GM19043 (cell line): ENCODE measurements around the gene RUNX2.
A peak's percentile ranks its signal among the peaks of the same experiment; 100 is the strongest.

ENCODE experiments used
- ATAC-seq: cut with Tn5 transposase; IDR thresholded peaks from one replicate; pipeline ENCODE4 v1.9.1; 2021; ENCODE audit warnings: low read depth; ENCODE audit not compliant: unreplicated experiment

The RUNX2 gene

GRCh38 chr6:45685076-45685475 lies 356.9 kb downstream of the RUNX2 start:
- no peak for ATAC-seq

GRCh38 chr6:45686841-45687569 lies 358.9 kb downstream of the RUNX2 start:
- ATAC-seq, result peak; percentile 8

GRCh38 chr6:45687570-45687969 lies 359.4 kb downstream of the RUNX2 start:
- ATAC-seq, result peak; percentile 94

GRCh38 chr6:45688180-45688579 lies 360.1 kb downstream of the RUNX2 start:
- ATAC-seq, result no peak

GRCh38 chr6:45689926-45690615 lies 361.9 kb downstream of the RUNX2 start:
- ATAC-seq, result no peak

DNA sequence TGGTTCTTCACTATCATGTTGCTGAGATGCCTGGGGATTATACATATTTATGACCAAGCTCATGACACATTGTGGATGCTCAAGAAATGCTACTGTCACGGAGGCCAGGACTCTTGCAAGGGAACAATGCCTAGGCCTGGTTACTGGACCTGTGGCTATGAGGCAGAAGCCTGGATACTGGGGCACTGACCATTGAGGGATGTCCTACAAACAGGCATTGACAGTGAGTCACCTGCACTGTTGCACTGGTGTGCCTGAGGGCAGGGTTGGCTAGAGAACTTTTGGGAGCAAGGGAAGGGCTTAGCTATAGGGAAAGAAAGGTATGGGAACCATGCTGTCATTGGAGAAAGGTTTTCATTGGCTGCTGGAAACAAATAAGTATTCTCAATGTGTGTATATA lies 362.7 kb downstream of the RUNX2 start:
- no peak for ATAC-seq

- no peak for ATAC-seq
Observed at GRCh38 chr6:45691426-45691825, 363.3 kb downstream of the RUNX2 start.

GRCh38 chr6:45692021-45692420 lies 363.9 kb downstream of the RUNX2 start:
- no peak for ATAC-seq

GRCh38 chr6:45696738-45697137 lies 368.6 kb downstream of the RUNX2 start:
- no peak for ATAC-seq

DNA sequence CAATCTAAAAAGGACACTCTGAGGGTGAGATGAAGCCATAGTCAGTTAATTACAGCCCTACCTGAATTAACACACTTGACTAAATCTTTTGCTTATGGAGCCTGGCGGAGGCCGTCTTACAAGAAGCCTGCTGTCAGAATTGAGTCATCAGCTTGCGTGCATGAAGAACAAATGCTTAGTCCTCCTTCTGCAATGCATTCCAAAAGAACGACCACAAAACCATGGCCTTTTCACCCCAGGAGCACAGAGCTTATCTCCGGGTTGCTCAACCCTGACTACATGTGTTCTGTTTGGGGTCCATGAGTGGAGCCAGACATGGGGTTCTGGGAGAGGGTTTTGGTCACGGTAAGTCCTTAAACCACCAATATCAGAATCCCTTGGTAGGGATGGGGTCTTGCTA lies 369.5 kb downstream of the RUNX2 start:
- peak; percentile 84 for ATAC-seq

- ATAC-seq, result no peak
Observed at GRCh38 chr6:45698046-45698445, 369.9 kb downstream of the RUNX2 start.

GRCh38 chr6:45699663-45700062 lies 371.5 kb downstream of the RUNX2 start:
- no peak for ATAC-seq

- ATAC-seq, result no peak
Observed at GRCh38 chr6:45702849-45703739, 375.0 kb downstream of the RUNX2 start.

- no peak for ATAC-seq
Observed at GRCh38 chr6:45704056-45704800, 376.1 kb downstream of the RUNX2 start.

DNA sequence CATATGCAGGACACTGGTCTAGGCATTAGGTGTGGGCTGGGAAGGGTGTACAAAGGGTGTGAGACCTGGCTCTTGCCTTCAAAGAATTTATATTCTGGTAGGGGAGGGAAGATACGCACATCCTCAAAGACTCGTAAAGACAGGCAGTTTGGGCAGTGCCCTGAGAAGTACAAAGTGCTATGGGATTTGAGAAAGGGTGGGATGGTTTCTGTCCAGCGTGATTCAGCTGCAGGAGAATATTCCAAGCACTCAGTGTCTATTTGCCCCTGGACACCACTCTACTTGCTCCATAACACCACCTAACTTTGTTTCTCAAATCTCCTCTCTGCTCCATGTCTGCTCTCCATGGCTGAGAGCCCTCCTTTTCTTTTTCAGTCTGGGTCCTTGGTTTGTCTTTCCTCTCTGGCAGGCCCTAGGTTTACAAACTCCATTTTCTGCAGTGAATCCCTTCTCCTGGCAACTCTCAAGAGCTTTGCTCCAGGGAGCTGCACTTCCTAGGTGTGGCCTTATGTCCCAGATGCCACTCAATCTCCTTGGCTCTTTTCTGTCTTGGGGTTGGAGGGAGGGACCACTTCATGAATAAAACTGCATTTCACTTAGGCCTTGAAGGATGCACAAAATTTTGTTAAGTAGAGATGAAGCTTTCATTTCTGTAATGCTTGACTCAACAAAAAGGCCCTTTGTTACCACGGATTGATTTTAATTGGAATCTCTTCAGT lies 377.2 kb downstream of the RUNX2 start:
- ATAC-seq, result no peak

DNA sequence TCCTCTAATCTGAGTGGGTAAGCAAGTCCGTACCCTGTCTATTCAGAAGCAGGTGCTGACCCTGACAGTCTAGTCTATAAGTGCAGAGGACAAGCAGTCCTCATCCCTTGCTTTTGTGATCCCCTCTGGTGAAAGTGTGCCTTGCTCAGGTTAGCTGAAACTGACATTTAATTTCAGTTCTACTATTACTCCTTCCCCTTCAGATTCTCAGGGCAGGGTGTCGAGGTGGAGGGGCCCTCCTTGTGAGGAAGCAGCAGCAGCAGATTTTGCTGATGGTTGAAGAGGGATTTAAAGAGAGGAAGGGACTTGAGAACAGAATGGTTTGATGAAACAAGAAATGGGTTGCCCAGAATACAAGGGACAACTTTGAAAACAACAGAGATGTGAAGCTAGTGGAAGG lies 378.2 kb downstream of the RUNX2 start:
- peak; percentile 31 for ATAC-seq

- no peak for ATAC-seq
Observed at GRCh38 chr6:45707176-45707575, 379.0 kb downstream of the RUNX2 start.

- peak; percentile 65 for ATAC-seq
Observed at GRCh38 chr6:45709781-45710220, 381.7 kb downstream of the RUNX2 start.

GRCh38 chr6:45710304-45710821 lies 382.2 kb downstream of the RUNX2 start:
- ATAC-seq, result peak; percentile 59

GRCh38 chr6:45712076-45712475 lies 383.9 kb downstream of the RUNX2 start:
- no peak for ATAC-seq
